HepG2 (cell line): ENCODE results near the gene CAMSAP2. TPM values are rescaled to one million over a fixed set of nuclear protein-coding genes. Genes with fewer than 3 reads are reported as not detected.

Experiments
- CREB1 ChIP-seq, 2 experiments: fragments of 450-650 bp in 1 of 2; IDR thresholded peaks; 2 replicates each; pipeline ENCODE4 v1.6.1; 2016 to 2017; ENCODE audit warnings: control low read depth in 1 of 2, mild to moderate bottlenecking in 1 of 2, missing compliant biosample characterization in 1 of 2, missing genetic modification characterization in 1 of 2
- FOSL1 ChIP-seq: sonication (generic); formaldehyde crosslinking; IDR thresholded peaks from 2 replicates; pipeline ENCODE4 v1.9.0; 2021; ENCODE audit warnings: missing genetic modification reagents, borderline replicate concordance
- FOXA1 ChIP-seq, 2 experiments: fragments of 450-650 bp in 1 of 2; sonication (generic) in 1 of 2; formaldehyde crosslinking in 1 of 2; IDR thresholded peaks; 2 replicates each; pipeline versions ENCODE4 v1.4.0 to v1.6.1; 2016 to 2020; ENCODE audit warnings: missing genetic modification reagents in 1 of 2
- FOXK2 ChIP-seq: fragments of 450-650 bp; IDR thresholded peaks from 2 replicates; pipeline ENCODE4 v1.6.1; 2016
- GFI1 ChIP-seq: sonication (generic); formaldehyde crosslinking; IDR thresholded peaks from 2 replicates; pipeline ENCODE4 v1.5.0; 2020; ENCODE audit warnings: missing genetic modification reagents, mild to moderate bottlenecking, borderline replicate concordance
- GLMP ChIP-seq: sonication (generic); formaldehyde crosslinking; IDR thresholded peaks from 2 replicates; pipeline ENCODE4 v1.9.0; 2021; ENCODE audit warnings: missing genetic modification reagents, mild to moderate bottlenecking, borderline replicate concordance
- KDM2A ChIP-seq: sonication (generic); formaldehyde crosslinking; IDR thresholded peaks from 2 replicates; pipeline ENCODE4 v1.4.0; 2020; ENCODE audit warnings: low read depth, missing genetic modification reagents, borderline replicate concordance
- KDM3A ChIP-seq: IDR thresholded peaks from 2 replicates; pipeline ENCODE4 v1.6.1; 2018; ENCODE audit warnings: low read depth, missing compliant biosample characterization
- KDM5A ChIP-seq: fragments of 200-600 bp; sonication (generic); IDR thresholded peaks from 2 replicates; pipeline ENCODE4 v1.7.0; 2018; ENCODE audit warnings: antibody characterized with exemption, mild to moderate bottlenecking, low read length, borderline replicate concordance
- MEIS1 ChIP-seq: sonication (generic); formaldehyde crosslinking; IDR thresholded peaks from 2 replicates; pipeline ENCODE4 v1.9.0; 2021; ENCODE audit warnings: mild to moderate bottlenecking, missing genetic modification reagents, moderate library complexity, borderline replicate concordance
- MTA3 ChIP-seq: sonication (generic); formaldehyde crosslinking; IDR thresholded peaks from 2 replicates; pipeline ENCODE4 v1.4.0; 2020; ENCODE audit warnings: missing genetic modification reagents
- MXD4 ChIP-seq: IDR thresholded peaks from 2 replicates; pipeline ENCODE4 v1.6.1; 2016; ENCODE audit warnings: mild to moderate bottlenecking, missing biosample characterization, missing genetic modification reagents
- RELA ChIP-seq: sonication (generic); formaldehyde crosslinking; IDR thresholded peaks from 2 replicates; pipeline ENCODE4 v1.4.0; 2020; ENCODE audit warnings: missing genetic modification reagents
- RXRB ChIP-seq: IDR thresholded peaks from 2 replicates; pipeline ENCODE4 v1.6.1; 2016; ENCODE audit warnings: borderline replicate concordance, missing genetic modification reagents, missing compliant biosample characterization
- SALL1 ChIP-seq: sonication (generic); formaldehyde crosslinking; IDR thresholded peaks from 2 replicates; pipeline ENCODE4 v1.8.0; 2022; ENCODE audit warnings: mild to moderate bottlenecking, missing genetic modification reagents
- SIN3A ChIP-seq: IDR thresholded peaks from 2 replicates; pipeline ENCODE4 v1.6.1; 2011; ENCODE audit warnings: low read depth, mild to moderate bottlenecking, control low read depth, low read length, borderline replicate concordance
- SPEN ChIP-seq: sonication (generic); formaldehyde crosslinking; IDR thresholded peaks from 2 replicates; pipeline ENCODE4 v1.5.1; 2020; ENCODE audit warnings: low read depth, mild to moderate bottlenecking, missing genetic modification reagents
- TCF7 ChIP-seq: sonication (generic); IDR thresholded peaks from 2 replicates; pipeline ENCODE4 v1.6.1; 2016; ENCODE audit warnings: antibody characterized with exemption, low read depth
- ZBTB1 ChIP-seq: sonication (generic); formaldehyde crosslinking; IDR thresholded peaks from 2 replicates; pipeline ENCODE4 v1.4.0; 2020; ENCODE audit warnings: missing genetic modification reagents, borderline replicate concordance
- ZFP82 ChIP-seq: sonication (generic); formaldehyde crosslinking; IDR thresholded peaks from 2 replicates; pipeline ENCODE4 v1.5.1; 2020; ENCODE audit warnings: mild to moderate bottlenecking, missing genetic modification reagents, borderline replicate concordance
- ZNF3 ChIP-seq: IDR thresholded peaks from 2 replicates; pipeline ENCODE4 v1.7.0; 2017; ENCODE audit warnings: inconsistent platforms
- ZNF430 ChIP-seq: sonication (generic); formaldehyde crosslinking; IDR thresholded peaks from 2 replicates; pipeline ENCODE4 v1.9.0; 2021; ENCODE audit warnings: mild to moderate bottlenecking, missing genetic modification reagents
- ZNF512 ChIP-seq: sonication (generic); formaldehyde crosslinking; IDR thresholded peaks from 2 replicates; pipeline ENCODE4 v1.4.0; 2020; ENCODE audit warnings: mild to moderate bottlenecking, missing genetic modification reagents
- ZNF672 ChIP-seq: sonication (generic); formaldehyde crosslinking; IDR thresholded peaks from 2 replicates; pipeline ENCODE4 v1.8.1; 2022; ENCODE audit warnings: missing genetic modification reagents
- ZNF678 ChIP-seq: sonication (generic); formaldehyde crosslinking; IDR thresholded peaks from 2 replicates; pipeline ENCODE4 v1.4.0; 2020; ENCODE audit warnings: mild to moderate bottlenecking, missing genetic modification reagents
- polyA plus RNA-seq, 8 experiments: library from polyadenylated mRNA; depleted of rRNA in 3 of 8; stranded (reverse) in 7 of 8; unstranded in 1 of 8; fragments of >200 nt; fragmentation: Illumina TruSeq in 4 of 8; extraction: Trizol in 4 of 8; gene quantifications; 2 replicates each; pipeline versions ENCODE4 v1.2.1 to v1.2.3, GENCODE V29; 2011 to 2016; ENCODE audit warnings: low read depth in 4 of 8, missing spikeins in 1 of 8, mixed read lengths in 1 of 8; ENCODE audit not compliant: insufficient read depth in 1 of 8
- total RNA-seq, 5 experiments: library from RNA; depleted of rRNA; stranded (reverse); fragments of >200 nt; fragmentation: Illumina TruSeq; extraction: Trizol; gene quantifications; 2 replicates each; pipeline ENCODE4 v1.2.3, GENCODE V29; 2016; ENCODE audit warnings: low read depth in 1 of 5
- TF ChIP-seq, protein P1 (sequence below): sonication (generic); formaldehyde crosslinking; IDR thresholded peaks from 2 replicates; pipeline ENCODE4 v1.8.1; 2023; ENCODE audit warnings: missing genetic modification reagents, mild to moderate bottlenecking, borderline replicate concordance
- TF ChIP-seq, protein P2 (sequence below): sonication (generic); formaldehyde crosslinking; IDR thresholded peaks from 2 replicates; pipeline ENCODE4 v1.5.0; 2020; ENCODE audit warnings: missing genetic modification reagents

The CAMSAP2 gene
- total and polyA plus RNA-seq, 2 of the 13 experiments (the other 11 are each of a cell fraction or from before 2014, with no cell fraction given) = 3.4 to 8.2 TPM

- TF ChIP-seq GLMP (CRISPR knock-in tag) (no peak), GFI1 (CRISPR knock-in tag) (peak; percentile 84), ZFP82 (CRISPR knock-in tag) (no peak), SIN3A (no peak), KDM2A (no peak), FOSL1 (no peak), RXRB (CRISPR knock-in tag) (0 out of 2 replicates have a peak, but pooled peaks have one; percentile 36), ZNF430 (no peak), TCF7 (no peak), ZNF672 (CRISPR knock-in tag) (no peak), MXD4 (CRISPR knock-in tag) (no peak), FOXK2 (no peak), SALL1 (CRISPR knock-in tag) (peak; percentile 60), CREB1 (IDR thresholded peaks at IDR 0.05) (no peak), CREB1 (CRISPR knock-in tag; IDR thresholded peaks at IDR 0.05) (no peak), FOXA1 (IDR thresholded peaks at IDR 0.05) (no peak), FOXA1 (CRISPR knock-in tag; IDR thresholded peaks at IDR 0.05) (peak; percentile 84), MEIS1 (CRISPR knock-in tag) (no peak), ZNF512 (CRISPR knock-in tag) (no peak), MTA3 (no peak), KDM3A (CRISPR knock-in tag) (no peak), SPEN (CRISPR knock-in tag) (no peak), RELA (CRISPR knock-in tag) (no peak), ZNF678 (CRISPR knock-in tag) (no peak), ZNF3 (CRISPR knock-in tag) (no peak), KDM5A (no peak), ZBTB1 (CRISPR knock-in tag) (no peak)
- TF ChIP-seq, protein P1, sequence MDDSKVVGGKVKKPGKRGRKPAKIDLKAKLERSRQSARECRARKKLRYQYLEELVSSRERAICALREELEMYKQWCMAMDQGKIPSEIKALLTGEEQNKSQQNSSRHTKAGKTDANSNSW (CRISPR knock-in tag) = no peak
- TF ChIP-seq, protein P2, sequence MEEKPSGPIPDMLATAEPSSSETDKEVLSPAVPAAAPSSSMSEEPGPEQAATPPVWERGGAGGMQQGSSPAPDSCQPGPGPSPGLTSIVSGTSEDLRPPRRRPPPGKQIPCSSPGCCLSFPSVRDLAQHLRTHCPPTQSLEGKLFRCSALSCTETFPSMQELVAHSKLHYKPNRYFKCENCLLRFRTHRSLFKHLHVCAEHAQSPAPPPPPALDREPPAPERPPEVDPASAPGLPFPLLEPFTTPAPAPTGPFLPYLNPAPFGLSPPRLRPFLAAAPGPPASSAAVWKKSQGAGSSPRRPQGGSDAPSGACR (CRISPR knock-in tag) = no peak
These were observed 169.0 kb downstream of the CAMSAP2 start (continued) for GRCh38 chr1:200907611-200908097.
